Stimulated activated CD4-positive, alpha-beta T cell treated with anti-CD3 and anti-CD28 coated beads, Interleukin-2, amount 100 ng/mL, for 4 hours (primary cell): ENCODE results near the gene TOX3.

ENCODE experiments used
- DNase-seq: peaks from one replicate; pipeline ENCODE4 v3.0.0-alpha.2; 2020; ENCODE audit warnings: low read depth

Gene TOX3

DNA sequence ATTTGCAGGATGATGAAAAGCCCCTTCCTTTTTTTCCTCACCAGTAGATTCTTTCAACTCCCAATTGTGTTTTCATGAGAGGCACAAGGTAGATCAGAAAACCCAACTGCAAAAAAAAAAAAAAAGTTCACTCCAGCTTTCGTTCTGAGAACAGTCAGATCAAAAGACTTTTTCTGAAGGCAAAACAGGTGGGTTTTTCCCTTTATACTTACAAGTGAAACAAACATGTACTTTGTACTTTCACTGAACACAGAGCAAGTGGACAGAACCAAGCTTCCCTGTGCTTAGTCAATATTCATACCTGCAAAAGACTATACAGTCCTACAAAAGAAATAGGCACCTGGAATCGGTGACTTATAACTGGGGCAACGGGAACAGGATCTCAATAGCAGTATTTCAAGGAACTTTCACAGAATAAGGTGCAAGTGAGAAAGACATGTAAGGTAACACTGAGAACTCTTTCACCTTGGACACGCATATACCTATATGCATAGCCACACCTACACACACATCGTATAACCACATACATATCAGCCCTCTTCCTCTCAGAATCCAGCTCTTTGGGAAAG is 54.1 kb downstream of the TOX3 start:
- no peak for DNase-seq

DNA sequence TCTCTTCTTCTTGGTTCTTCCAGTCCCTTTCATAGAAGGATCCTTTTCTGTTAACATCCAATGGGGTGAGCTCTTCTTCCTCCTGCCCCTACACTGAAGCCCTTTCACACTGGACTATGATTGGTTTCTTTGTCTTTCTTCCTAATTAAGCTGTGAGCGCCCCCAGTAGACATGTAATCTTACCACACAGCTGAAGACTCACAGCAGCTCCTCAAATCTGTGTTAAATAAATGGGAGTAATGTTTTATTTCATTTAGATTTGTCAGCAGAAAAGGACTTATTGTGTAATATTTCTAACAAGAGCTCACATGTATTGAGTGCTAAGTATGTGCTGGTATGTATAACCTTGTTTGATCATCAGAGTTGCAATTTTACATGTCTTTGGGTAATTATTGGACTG is 55.7 kb downstream of the TOX3 start:
- DNase-seq, result no peak

DNA sequence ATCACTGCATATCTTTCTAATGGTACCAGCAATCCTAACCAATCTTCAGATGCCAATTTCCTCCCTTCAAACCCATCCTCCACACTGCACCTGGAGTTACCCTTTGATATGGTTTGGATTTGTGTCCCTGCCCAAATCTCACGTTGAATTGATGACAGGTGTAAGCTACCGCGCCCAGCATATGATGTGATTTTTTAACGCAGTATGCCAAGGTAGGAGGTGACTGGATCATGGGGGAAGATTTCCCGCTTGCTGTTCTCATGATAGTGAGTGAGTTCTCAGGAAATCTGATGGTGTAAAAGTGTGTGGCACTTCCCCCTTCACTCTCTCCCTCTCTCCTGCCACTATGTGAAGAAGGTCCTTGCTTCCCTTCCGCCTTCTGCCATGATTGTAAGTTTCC is 57.0 kb downstream of the TOX3 start:
- no peak for DNase-seq

DNA sequence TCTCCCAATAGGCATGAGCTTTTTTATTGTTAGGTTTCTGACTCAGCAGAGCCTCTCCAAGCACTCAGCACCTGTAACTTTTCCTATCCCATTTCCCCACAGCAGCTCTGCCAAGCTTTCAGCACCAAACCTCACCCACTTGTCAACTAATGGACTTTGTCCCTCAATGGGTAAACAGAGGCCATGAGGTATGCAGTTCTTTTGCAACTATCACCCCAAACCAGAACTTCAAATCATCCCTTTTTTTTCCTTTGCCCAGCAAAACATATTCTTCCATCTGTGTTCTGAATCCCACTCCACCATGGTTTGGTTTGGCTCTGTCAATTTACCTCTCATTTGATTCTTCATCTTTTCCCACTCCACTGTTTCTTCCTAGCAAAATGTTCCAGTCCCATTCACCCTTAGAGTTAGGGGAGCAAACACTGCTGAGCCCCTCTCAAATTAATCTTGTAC is 58.1 kb downstream of the TOX3 start:
- no peak for DNase-seq

DNA sequence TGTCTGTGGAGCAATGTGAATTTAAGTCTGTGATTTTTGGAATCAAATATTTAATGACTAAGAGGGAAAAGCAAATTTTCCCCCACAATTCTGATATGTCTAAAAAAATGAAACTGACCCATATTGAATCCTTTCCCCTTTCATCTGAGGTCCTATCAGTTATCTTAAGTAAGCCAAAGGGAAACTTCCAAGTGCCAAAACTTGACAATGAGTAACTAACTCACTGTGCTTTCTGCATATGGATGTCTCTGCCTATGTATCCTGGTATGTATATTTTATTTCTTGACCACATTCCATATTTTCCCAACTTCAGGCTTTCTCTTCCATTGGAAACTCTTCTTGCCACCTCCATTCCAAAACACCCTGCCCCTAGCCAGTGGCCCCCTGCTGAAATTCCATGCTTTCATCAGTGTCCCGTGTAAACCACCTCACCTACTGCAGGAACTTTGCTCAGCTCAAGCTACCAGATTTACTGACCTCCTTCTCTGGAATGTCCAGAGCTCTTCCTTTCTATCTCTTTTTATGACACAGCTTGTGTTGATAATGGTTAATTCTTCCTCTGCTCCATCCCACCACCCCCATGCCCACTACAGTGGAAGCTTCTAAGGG is 59.0 kb downstream of the TOX3 start:
- no peak for DNase-seq

DNA sequence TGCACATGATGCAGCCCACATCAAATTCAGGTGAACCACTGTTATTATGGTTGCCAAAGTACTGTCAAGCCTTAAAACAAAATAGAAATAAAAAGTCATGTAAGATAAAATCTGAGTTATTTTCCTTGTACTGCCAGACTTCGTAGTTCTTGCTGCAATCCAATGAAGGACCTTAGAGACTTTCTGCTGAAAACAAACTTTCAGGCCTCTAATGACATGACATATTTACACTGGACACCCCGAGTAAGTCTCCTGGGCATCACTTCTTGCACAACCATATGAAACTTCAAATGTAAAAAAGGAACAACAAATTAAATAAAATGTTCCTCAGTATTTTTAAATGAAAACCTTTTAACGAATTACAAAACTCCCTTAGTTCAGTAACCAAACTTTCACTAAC is 66.7 kb downstream of the TOX3 start:
- no peak for DNase-seq

DNA sequence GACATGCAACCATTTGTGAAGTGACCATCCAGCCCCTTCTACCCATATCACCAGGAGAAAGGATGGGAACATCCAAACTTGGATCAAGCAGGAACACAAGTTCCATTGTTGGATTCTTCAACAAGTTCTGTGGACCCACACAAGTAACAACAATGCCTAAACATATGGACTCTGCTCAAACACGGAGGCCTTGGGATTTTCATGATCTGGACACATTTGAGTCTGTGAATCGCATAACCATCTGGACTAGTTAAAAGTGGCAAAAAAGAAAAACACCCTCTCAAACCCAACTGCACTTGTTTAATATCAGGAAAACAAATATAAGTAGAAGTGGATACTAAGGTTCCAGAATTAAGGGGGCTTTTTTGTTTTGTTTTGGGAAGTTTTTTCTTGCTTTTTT is 70.8 kb downstream of the TOX3 start:
- no peak for DNase-seq

DNA sequence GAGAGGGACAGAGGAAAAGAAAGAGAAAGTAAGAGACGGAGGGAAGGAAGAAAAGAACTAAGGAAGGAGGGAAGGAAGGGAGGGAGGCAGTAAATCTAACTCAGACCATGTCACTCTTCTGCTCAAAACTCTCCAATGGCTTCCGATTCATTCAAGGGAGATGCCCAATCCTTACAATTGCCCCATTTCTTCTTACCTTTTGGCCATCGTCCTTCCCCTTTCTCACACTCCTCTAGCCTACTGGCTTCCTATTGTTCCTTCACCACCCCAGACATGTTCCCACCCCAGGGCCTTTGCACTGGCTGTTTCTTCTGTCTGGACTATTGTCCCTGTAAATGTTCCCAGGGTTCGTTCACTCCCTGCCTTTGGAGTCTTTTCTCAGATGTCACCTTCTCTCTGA is 72.3 kb downstream of the TOX3 start:
- DNase-seq, result no peak

DNA sequence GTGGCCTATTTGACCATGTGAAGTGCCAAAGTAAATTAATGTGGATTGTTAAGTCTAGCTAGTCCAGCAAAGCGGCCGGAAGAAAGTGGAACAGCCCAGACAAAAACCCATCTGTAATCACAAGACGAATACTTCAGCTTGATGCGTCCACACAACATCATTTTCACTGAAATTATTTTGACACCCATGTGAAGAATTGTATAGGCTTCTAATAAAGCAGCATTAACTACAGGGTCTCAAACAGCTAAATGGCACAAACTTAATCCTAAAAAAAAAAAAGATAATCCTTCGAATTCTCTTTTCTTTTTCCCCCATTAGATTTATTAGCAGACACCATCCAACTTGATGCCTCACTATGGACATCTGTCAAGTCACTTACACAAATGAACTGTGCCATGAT is 73.8 kb downstream of the TOX3 start:
- DNase-seq, result no peak

DNA sequence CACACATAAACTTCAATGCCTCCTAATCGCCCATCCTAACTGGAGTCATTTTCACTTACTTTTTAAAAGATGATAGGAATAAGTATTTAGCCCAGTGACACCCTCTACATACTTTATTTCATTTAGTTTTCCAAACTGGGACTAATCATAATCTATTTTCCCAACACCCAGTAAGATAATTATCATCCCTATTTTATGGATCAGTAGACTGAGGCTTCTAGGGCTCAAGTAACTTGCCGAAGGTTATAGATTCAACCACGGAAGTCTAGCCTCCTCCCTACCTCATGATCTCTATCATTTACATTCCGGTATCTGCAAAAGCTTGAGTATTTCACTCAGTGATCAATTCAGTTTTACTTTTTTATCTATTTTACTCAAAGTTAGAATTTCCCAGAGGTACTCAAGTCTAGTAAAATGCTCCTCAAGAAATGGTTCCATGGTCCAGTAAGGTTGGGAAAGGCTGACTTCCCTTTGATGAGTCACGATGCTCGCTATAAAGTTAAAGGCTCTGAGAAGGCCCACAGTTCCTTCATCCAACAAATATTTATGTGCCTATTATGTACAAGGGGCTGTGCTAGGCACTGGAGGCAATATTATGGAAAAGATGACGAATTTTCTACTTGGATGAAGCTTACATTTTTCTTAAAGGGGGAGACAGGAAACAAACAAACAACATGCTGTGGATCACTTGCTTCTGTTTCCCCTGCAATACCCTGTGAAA is 75.1 kb downstream of the TOX3 start:
- DNase-seq, result no peak

DNA sequence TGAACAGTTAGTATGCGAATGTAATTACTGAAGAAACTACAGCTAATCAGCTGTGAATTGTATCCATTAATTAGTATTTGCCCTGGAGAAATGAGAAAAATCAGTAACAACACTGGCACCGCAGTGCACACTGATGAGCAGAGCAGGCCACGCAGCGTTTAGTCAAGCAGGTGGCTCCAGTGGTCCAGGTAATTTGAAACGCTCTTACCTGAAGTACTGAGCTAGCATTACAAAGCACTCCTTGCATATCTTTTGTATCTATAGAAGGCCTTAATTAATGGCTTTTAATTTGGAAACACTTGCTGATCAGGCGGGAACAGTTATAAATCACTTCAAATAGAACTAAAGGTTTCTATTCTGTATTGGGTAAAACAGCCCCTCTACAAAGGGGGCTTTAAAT is 76.4 kb downstream of the TOX3 start:
- no peak for DNase-seq

DNA sequence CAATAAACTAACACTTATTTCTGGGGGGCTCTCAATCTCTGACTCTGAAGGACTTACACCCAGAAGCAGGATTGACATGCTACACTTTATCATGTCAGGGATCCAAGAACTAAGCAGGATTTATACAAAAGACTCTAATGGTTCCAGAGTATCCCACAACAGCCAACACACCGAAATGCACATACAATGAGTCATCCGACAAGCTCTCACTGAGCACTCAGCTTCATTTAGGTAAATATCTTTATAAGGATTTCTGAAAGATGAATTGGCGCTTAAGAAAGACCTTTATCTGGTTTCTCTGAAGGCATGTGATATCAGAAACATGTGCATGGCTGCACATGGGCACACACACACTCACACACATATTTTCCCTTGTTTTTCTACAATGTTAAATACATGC is 77.2 kb downstream of the TOX3 start:
- DNase-seq, result no peak

DNA sequence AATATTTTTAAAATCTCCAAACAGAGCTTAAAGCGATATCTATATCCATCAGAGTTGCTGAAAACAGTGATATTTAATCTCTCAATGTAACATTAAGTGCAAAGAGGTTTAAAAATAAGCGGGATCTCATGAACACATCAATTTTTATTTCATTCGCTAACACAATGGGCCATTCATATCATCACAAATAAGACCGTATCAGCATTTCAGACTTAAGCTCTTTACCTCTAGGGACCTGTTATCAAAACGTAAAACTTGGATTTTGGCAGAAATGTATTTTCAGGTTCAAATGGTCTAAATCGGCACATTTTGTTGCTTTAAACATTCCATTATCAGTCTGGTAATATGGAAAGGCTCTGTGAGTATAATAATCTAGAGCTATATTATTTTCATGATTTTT is 77.9 kb downstream of the TOX3 start:
- no peak for DNase-seq

DNA sequence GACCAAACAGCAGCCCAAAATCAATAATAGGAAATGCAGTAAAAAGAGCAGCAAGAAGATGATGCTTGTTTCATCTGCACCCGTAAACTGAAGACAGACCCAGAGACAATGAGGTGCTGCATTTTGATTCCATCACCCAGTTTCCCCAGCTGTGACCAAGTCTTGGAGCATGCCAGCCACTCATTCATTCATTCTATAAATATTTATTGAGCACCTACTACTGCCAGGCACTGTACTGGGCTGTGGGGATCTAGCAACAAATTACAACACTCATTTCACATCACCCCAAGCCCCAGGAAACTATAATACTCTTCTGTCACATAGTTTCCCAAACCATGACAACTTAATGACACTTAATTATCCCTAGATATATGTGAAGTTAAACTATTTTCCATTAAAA is 79.2 kb downstream of the TOX3 start:
- no peak for DNase-seq

DNA sequence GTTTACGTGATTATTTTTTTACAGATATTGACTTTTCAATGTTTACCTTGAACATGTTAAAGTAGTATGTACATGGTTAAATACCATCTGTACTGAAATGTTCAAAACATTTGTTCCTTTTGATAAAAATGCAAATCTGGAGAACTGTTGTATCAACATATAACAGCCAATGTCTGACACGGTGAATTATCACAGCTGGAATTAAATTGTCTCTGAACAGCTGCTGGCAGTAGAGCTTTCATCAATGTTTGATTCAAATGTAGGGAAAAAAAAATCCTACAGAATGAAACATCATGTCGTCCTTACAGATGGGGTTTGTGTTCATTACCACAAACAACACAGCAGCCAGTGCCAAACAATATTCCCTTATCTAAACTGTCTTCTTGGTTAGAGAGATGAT is 79.9 kb downstream of the TOX3 start:
- no peak for DNase-seq

DNA sequence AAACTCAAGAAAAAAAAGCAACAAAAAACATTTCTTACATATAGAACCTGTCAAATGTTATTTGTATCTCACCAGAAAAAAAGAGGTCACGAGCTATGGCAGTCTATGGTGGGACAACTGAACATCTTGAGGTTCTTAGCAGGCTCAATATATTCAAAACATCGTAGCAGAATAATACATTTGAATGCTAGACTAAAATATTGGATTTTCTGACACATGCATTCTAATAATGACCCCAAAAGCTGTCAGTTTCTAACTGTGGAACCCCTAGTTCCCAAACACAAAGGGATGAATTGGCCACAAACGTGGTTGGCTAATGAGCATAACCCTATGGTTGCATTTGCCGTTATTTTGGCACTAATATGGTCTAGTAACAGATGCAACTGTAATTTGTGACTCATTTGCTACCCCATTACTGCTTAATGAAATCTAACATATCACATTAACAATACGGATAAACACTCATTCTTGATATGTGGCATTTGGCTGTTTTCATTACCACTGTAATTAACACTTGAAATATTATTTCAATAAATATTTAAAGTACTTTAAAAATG is 81.2 kb downstream of the TOX3 start:
- DNase-seq, result no peak

DNA sequence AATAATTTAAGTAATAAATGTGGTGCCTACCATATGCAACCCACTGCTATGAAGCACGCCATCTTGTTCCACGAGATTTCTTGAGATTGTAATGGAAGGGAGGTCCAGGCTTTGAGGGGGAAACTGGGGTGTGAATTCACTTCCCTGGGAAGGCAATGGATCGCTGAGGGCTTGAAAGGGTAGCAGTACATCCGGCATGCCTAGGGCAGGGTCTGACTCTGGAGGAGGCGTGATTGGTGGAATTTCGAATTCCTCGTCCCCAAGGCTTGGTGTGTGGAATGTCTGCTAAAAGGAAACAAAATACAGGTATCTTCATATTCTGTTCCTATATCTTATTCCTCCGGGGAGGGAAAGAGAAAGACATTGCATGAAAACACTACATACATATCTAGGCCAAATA is 83.0 kb downstream of the TOX3 start:
- DNase-seq, result no peak

DNA sequence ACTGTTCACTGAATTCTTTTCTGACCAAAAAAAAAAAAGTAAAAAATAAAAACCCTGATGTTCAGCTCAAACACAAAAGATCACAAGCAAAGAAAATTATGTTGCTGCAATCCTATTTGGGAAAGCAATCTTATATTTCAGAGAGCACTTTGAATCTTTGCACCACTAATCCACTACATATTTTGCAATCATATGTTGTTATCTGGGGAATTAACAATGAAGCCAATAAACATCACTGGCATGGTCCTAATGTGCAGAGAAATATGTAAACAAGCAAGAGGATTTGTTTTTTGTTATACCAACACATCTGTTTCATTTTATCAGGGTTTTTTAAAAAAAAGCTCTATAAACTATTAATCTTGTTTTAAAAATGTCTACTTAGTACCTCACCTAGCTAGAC is 84.1 kb downstream of the TOX3 start:
- DNase-seq, result no peak

DNA sequence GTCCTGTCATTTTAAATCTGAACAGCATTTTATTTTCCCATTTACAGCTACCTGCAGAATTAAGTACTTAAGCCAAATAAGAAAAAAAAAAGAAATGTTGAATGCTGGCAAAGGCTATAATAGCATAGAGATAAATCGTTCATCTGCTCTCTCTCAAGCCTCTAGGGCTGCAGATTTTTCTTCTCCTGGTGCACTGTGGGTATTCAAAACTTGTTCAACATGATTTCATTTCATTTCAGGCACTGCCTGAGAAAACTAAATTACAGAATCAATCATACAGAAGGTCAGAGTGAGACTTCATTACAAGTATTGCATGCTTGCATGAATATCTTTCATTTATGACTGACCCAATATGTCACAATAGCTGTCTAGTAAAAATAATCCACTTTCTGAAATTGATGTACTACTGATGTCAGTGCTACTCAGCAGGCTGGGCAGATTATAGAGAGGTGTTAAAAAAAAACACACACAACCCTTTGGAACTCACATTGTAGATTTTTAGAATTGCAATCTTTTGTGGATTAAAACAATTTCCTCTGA is 86.2 kb downstream of the TOX3 start:
- DNase-seq, result no peak

DNA sequence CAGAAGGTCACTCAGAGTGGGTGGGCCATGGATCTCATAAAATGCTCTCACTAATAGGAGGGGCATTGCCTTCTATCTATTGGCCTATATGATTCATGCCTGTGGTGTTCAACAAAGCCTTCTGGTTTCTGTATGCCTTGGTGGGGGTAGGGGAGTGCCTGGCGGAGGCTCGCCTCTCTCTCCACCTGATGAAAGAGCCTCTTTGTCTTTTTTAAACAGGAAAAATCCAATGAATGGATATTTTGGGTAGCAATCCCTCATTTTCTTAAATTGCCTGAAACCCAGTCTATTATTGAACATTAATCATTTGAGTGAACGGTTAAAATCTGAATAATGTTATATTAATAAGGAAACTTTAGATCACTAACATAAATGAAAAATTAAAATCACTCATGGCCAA is 90.6 kb downstream of the TOX3 start:
- no peak for DNase-seq

DNA sequence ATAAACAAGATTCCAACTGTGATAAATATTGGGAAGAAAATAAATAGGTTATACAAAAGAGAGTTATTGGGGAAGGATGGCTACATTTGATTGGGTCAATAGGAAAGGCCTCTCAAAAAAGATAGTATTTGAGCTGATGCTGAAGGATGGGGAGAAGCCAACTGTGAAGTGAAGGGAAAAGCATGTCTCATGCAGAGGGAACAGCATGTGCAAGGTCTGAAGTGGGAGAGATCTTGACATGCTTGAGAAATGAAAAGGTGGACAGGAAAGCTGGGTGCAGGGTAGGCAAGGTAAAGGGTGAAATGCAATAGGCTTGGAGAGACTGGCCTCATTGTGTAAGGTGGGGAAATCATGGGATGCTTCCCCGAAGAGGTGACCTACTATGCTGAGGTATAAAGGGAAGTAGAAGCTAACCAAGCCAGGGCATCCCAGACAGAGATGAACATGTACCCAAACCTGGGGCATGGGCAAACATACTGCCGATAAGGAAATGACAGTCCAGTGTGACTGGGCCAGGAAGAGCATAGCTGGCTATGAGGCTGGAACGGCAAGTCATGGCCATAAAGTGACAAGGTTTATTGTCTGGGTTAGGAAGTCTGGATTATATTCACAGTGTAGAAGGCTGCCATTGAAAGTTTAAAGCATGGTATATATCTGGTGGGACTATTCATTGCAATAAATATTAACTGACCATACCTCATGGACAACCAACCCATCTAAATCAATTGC is 91.2 kb downstream of the TOX3 start:
- no peak for DNase-seq

DNA sequence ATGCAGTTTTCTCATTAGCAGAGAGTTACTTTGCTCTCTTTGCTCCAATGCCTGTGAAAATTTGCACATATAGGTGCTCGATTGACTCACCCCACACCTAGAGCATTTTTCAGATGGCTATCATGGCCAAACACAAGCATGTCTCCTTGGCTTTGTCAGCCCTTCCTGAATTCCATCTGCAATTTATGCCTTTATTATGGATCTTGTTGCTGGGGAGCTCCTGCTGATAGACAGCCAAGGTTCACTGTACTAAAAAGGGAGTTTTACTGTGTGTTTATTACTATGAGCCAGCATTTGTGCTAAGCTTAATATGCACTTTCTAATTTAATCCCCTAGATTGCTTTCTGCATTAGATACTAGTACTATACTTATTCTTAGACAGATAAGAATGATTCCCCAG is 93.3 kb downstream of the TOX3 start:
- DNase-seq, result no peak
